ENCODE measurements around the gene HRG. TPM values are rescaled to one million over a fixed set of nuclear protein-coding genes. Genes with fewer than 3 reads are reported as not detected.

HRG gene
- total RNA-seq, 3 donors from 2014 or later = not detected

GRCh38 chr3:186638259-186638658 is 27.6 kb upstream of the HRG start:
- TF ChIP-seq POLR2AphosphoS5 (IDR thresholded peaks at IDR 0.05) (no peak), POLR2A (IDR thresholded peaks at IDR 0.05) (no peak), CTCF (IDR thresholded peaks at IDR 0.05) (no peak)
- H3K27ac ChIP-seq = no peak overlapping the region
- peaks cover 0 to 6% of the 10 kb centered on the region in 2 donors for H3K4me1 ChIP-seq
- H3K36me3 ChIP-seq = no peaks in the 10 kb centered on the region
- intact Hi-C loops (cut with DNase I; ENCODE audit: low total_unique reads) = no loop called here
- H3K27me3 ChIP-seq = no peaks in the 10 kb centered on the region
- H3K9me3 ChIP-seq = no peaks in the 10 kb centered on the region
- DNase-seq (ENCODE audit: low spot score in 2 of 2) = no peak
- H3K4me3 ChIP-seq = no peak overlapping the region

- H3K4me3 ChIP-seq = no peak within 1 kb of the TSS
- DNase-seq (ENCODE audit: low spot score in 2 of 2) = no peak
- no peaks in the 10 kb centered on the region for H3K36me3 ChIP-seq
- peaks cover 0 to 8% of the 10 kb centered on the region in 2 donors for H3K4me1 ChIP-seq
- H3K27ac ChIP-seq = peak within 1 kb of the TSS; percentile 68 to 74
- no peaks in the 10 kb centered on the region for H3K27me3 ChIP-seq
- intact Hi-C loops (cut with DNase I; ENCODE audit: low total_unique reads) = no loop called here
- H3K9me3 ChIP-seq = no peaks in the 10 kb centered on the region
- TF ChIP-seq POLR2AphosphoS5 (IDR thresholded peaks at IDR 0.05) = no peak
- TF ChIP-seq POLR2A (IDR thresholded peaks at IDR 0.05) = no peak
- no peak for TF ChIP-seq CTCF (IDR thresholded peaks at IDR 0.05)
These were observed 25.9 kb upstream of the HRG start, which contains the start of gene FETUB for GRCh38 chr3:186639778-186640472. Gene FETUB, plus strand, starts transcription at chr3:186640399. Its CDS starts 62 bp downstream, at chr3:186640461.

- intact Hi-C loops (cut with DNase I; ENCODE audit: low total_unique reads) = no loop called here
- peak; percentile 57 to 86 for DNase-seq (ENCODE audit: low spot score in 2 of 2)
- H3K27ac ChIP-seq = peak overlapping the region; percentile 68 to 74
- no peak for TF ChIP-seq CTCF (IDR thresholded peaks at IDR 0.05)
- TF ChIP-seq POLR2A (IDR thresholded peaks at IDR 0.05) = no peak
- no peak for TF ChIP-seq POLR2AphosphoS5 (IDR thresholded peaks at IDR 0.05)
- no peaks in the 10 kb centered on the region for H3K9me3 ChIP-seq
- H3K36me3 ChIP-seq = no peaks in the 10 kb centered on the region
- no peaks in the 10 kb centered on the region for H3K27me3 ChIP-seq
- no peak overlapping the region for H3K4me3 ChIP-seq
- H3K4me1 ChIP-seq = peaks cover 0 to 13% of the 10 kb centered on the region in 2 donors
These were observed 25.4 kb upstream of the HRG start for GRCh38 chr3:186640473-186640818.

GRCh38 chr3:186640929-186641328 is 24.9 kb upstream of the HRG start:
- TF ChIP-seq CTCF (IDR thresholded peaks at IDR 0.05) (no peak), POLR2A (IDR thresholded peaks at IDR 0.05) (no peak), POLR2AphosphoS5 (IDR thresholded peaks at IDR 0.05) (no peak)
- no peak overlapping the region for H3K4me3 ChIP-seq
- no peaks in the 10 kb centered on the region for H3K36me3 ChIP-seq
- H3K27ac ChIP-seq = peak overlapping the region; percentile 68 to 74
- H3K27me3 ChIP-seq = no peaks in the 10 kb centered on the region
- no peaks in the 10 kb centered on the region for H3K9me3 ChIP-seq
- no peak for DNase-seq (ENCODE audit: low spot score in 2 of 2)
- H3K4me1 ChIP-seq = peaks cover 0 to 13% of the 10 kb centered on the region in 2 donors
- intact Hi-C loops (cut with DNase I; ENCODE audit: low total_unique reads) = no loop called here

- no peaks in the 10 kb centered on the region for H3K36me3 ChIP-seq
- TF ChIP-seq POLR2A (IDR thresholded peaks at IDR 0.05) (no peak), POLR2AphosphoS5 (IDR thresholded peaks at IDR 0.05) (no peak), CTCF (IDR thresholded peaks at IDR 0.05) (no peak)
- peaks cover 0 to 13% of the 10 kb centered on the region in 2 donors for H3K4me1 ChIP-seq
- no peaks in the 10 kb centered on the region for H3K27me3 ChIP-seq
- H3K9me3 ChIP-seq = no peaks in the 10 kb centered on the region
- H3K4me3 ChIP-seq = no peak overlapping the region
- no peak for DNase-seq (ENCODE audit: low spot score in 2 of 2)
- intact Hi-C loops (cut with DNase I; ENCODE audit: low total_unique reads) = no loop called here
- peak overlapping the region; percentile 68 to 74 for H3K27ac ChIP-seq
These were observed 23.8 kb upstream of the HRG start for GRCh38 chr3:186642014-186642413.
